Endothelial cell of umbilical vein (primary cell): ENCODE measurements around the gene MYT1. TPM values are rescaled to one million over a fixed set of nuclear protein-coding genes. Genes with fewer than 3 reads are reported as not detected.
A peak's percentile ranks its signal among the peaks of the same experiment; 100 is the strongest.

Source experiments
- BruUV-seq: library from RNA; stranded (reverse); fragments of 400-500 nt; replicated peaks from 2 replicates; lab custom pipeline; 2021; lab: Mats Ljungman, UMichigan
- CTCF ChIA-PET: fragments of 300-600, 350-600 bp; sonication (Branson Sonifier 250); formaldehyde crosslinking; loops from one replicate; lab custom pipeline; 2021; ENCODE audit warnings: antibody characterized with exemption, inconsistent platforms; lab: Charles Lee
- POLR2A ChIA-PET: fragments of 300-600, 350-600 bp; sonication (Branson Sonifier 250); formaldehyde crosslinking; loops from one replicate; lab custom pipeline; 2021; ENCODE audit warnings: antibody characterized with exemption, inconsistent platforms; lab: Charles Lee
- DNase-seq: peaks from one replicate; pipeline ENCODE4 v3.0.0-alpha.2; 2011; ENCODE audit warnings: low read depth, low spot score
- FAIRE-seq: peaks from 2 replicates; lab custom pipeline; 2011; peaks lifted over from hg19 to GRCh38; lab: Jason Lieb, UNC
- H2AFZ ChIP-seq: 2 replicates; pipeline ENCODE4 v1.6.0; 2012; ENCODE audit warnings: low read depth, low read length, control low read depth, inconsistent platforms
- H3K27ac ChIP-seq: 2 replicates; pipeline ENCODE4 v1.5.1; 2011; ENCODE audit warnings: low read depth, mild to moderate bottlenecking, control low read depth, low read length, moderate library complexity; ENCODE audit not compliant: insufficient read depth
- H3K27me3 ChIP-seq, 2 experiments: 2 replicates each; pipeline versions ENCODE4 v1.6.0 to v1.6.1; 2011; ENCODE audit warnings: low read length in 2 of 2, mixed read lengths in 1 of 2; ENCODE audit not compliant: control insufficient read depth in 2 of 2, insufficient read depth in 2 of 2
- H3K36me3 ChIP-seq, 2 experiments: 2 replicates in 1 of 2; 3 replicates in 1 of 2; pipeline ENCODE4 v1.5.1; 2011; ENCODE audit warnings: low read length in 2 of 2, mild to moderate bottlenecking in 1 of 2, moderate library complexity in 1 of 2; ENCODE audit not compliant: control insufficient read depth in 2 of 2, insufficient read depth in 2 of 2; ENCODE audit errors: extremely low read depth in 1 of 2
- H3K4me1 ChIP-seq: 3 replicates; pipeline ENCODE4 v1.5.1; 2011; ENCODE audit warnings: mild to moderate bottlenecking, low read length; ENCODE audit not compliant: control insufficient read depth, insufficient read depth; ENCODE audit errors: extremely low read depth
- H3K4me2 ChIP-seq: 2 replicates; pipeline ENCODE4 v1.6.1; 2011; ENCODE audit warnings: low read length, control low read depth, mixed read lengths; ENCODE audit not compliant: insufficient read depth
- H3K4me3 ChIP-seq, 3 experiments: fragments of 200-600 bp in 1 of 3; sonication (generic), shearing (Covaris generic) in 1 of 3; replicated peaks in 1 of 3; 2 replicates each; pipeline ENCODE4 v1.5.1; 2011 to 2016; ENCODE audit warnings: control low read depth in 3 of 3, low read length in 3 of 3, mild to moderate bottlenecking in 2 of 3, inconsistent platforms in 1 of 3, low read depth in 1 of 3, moderate library complexity in 1 of 3; ENCODE audit not compliant: insufficient read depth in 1 of 3
- H3K79me2 ChIP-seq: 2 replicates; pipeline ENCODE4 v1.6.0; 2012; ENCODE audit warnings: low read length, inconsistent platforms; ENCODE audit not compliant: control insufficient read depth, insufficient read depth
- H3K9ac ChIP-seq: replicated peaks from 2 replicates; pipeline ENCODE3; 2011; ENCODE audit warnings: low read length, control low read depth; ENCODE audit not compliant: insufficient read depth; ENCODE audit errors: extremely low read depth
- H3K9me1 ChIP-seq: replicated peaks from 3 replicates; pipeline ENCODE4 v1.6.0; 2011; ENCODE audit warnings: mild to moderate bottlenecking, low read length; ENCODE audit not compliant: control insufficient read depth, insufficient read depth; ENCODE audit errors: extremely low read depth
- H3K9me3 ChIP-seq: replicated peaks from 2 replicates; pipeline ENCODE4 v1.5.1; 2012; ENCODE audit warnings: low read length, inconsistent platforms; ENCODE audit not compliant: control insufficient read depth, insufficient read depth
- H4K20me1 ChIP-seq: replicated peaks from 2 replicates; pipeline ENCODE3; 2011; ENCODE audit warnings: mild to moderate bottlenecking, low read length; ENCODE audit not compliant: control insufficient read depth, insufficient read depth; ENCODE audit errors: extremely low read depth
- CTCF ChIP-seq, 2 donors: IDR thresholded peaks; 1 replicate in 1 of 2; 2 replicates in 1 of 2; pipeline ENCODE4 v1.5.1; 2011; ENCODE audit warnings: low read length in 2 of 2, mild to moderate bottlenecking in 2 of 2, moderate library complexity in 2 of 2, control low read depth in 1 of 2, inconsistent platforms in 1 of 2, low read depth in 1 of 2; ENCODE audit not compliant: insufficient read depth in 1 of 2; ENCODE audit errors: extremely low read depth in 1 of 2
- EZH2 ChIP-seq: IDR thresholded peaks from 2 replicates; pipeline ENCODE4 v1.6.1; 2012; ENCODE audit warnings: borderline replicate concordance, low read depth, mild to moderate bottlenecking, moderate library complexity, low read length, inconsistent platforms; ENCODE audit not compliant: severe bottlenecking
- FOS ChIP-seq: IDR thresholded peaks from 2 replicates; pipeline ENCODE4 v1.6.1; 2011; ENCODE audit warnings: mild to moderate bottlenecking, low read length, moderate library complexity, borderline replicate concordance; ENCODE audit not compliant: insufficient read depth
- GATA2 ChIP-seq: IDR thresholded peaks from 2 replicates; pipeline ENCODE4 v1.7.0; 2011; ENCODE audit warnings: low read depth, mild to moderate bottlenecking, moderate library complexity, mixed read lengths, low read length; ENCODE audit not compliant: insufficient read length, insufficient read depth
- JUN ChIP-seq: IDR thresholded peaks from 2 replicates; pipeline ENCODE4 v1.6.1; 2011; ENCODE audit warnings: borderline replicate concordance, low read depth; ENCODE audit not compliant: insufficient read length, insufficient read depth
- MAX ChIP-seq: IDR thresholded peaks from 2 replicates; pipeline ENCODE4 v1.6.1; 2011; ENCODE audit not compliant: insufficient read depth, insufficient read length
- MYC ChIP-seq: IDR thresholded peaks from one replicate; pipeline ENCODE4 v1.6.1; 2011; ENCODE audit warnings: mild to moderate bottlenecking, low read depth, low read length
- POLR2A ChIP-seq: IDR thresholded peaks from 2 replicates; pipeline ENCODE4 v1.6.1; 2012; ENCODE audit warnings: low read depth, mild to moderate bottlenecking, control low read depth, low read length
- POLR2AphosphoS5 ChIP-seq: IDR thresholded peaks from 2 replicates; pipeline ENCODE4 v1.6.1; 2012; ENCODE audit warnings: low read depth, mild to moderate bottlenecking, control low read depth, low read length, moderate library complexity; ENCODE audit not compliant: insufficient read depth
- dilution Hi-C: fragments of 300-500 bp; cut with MboI; formaldehyde crosslinking; loops from one replicate; pipeline ENCODE4 v1.15.0; 2019; ENCODE audit warnings: low sequenced_read_pairs; ENCODE audit not compliant: extremely low pct_ligation_motif_present
- intact Hi-C: fragments of 100-400 bp; cut with micrococcal nuclease; formaldehyde crosslinking; loops from one replicate; pipeline ENCODE4 v1.10.0; 2022
- polyA plus RNA-seq, 4 experiments: library from polyadenylated mRNA; depleted of rRNA in 3 of 4; stranded (reverse) in 3 of 4; unstranded in 1 of 4; fragments of >200 nt; gene quantifications; 2 replicates each; pipeline versions ENCODE4 v1.2.1 to v1.2.3, GENCODE V29; 2011 to 2012; ENCODE audit warnings: missing spikeins in 1 of 4
- total RNA-seq: library from RNA; stranded (reverse); gene quantifications from 2 replicates; pipeline ENCODE4 v1.2.3, GENCODE V29; 2021

MYT1 gene
- total and polyA plus RNA-seq, 2 donors (not counting 3 experiments of a cell fraction or from before 2014, with no cell fraction given), result not detected

- ChIA-PET CTCF (interaction anchor here (1.5 to 2.0 kb wide), 2 partner anchors 8 to 32 kb away, joined by 4 to 6 read pairs; no protein-coding TSS in a partner anchor), POLR2A (no interaction called here)
- peak overlapping the region; percentile 48 for H3K9ac ChIP-seq
- H3K4me3 ChIP-seq, result peak overlapping the region; percentile 41 to 86 (median 57)
- TSS peak; percentile 86 for BruUV-seq
- dilution Hi-C loops (no loop called here), intact Hi-C loops (no loop called here)
- peak overlapping the region; percentile 65 for H3K4me2 ChIP-seq
- peak overlapping the region; percentile 10 for H3K27ac ChIP-seq
- H2AFZ ChIP-seq, result peak overlapping the region; percentile 79
- H3K27me3 ChIP-seq, result peaks cover 4 to 12% of the 10 kb centered on the region in 2 experiments
- peaks cover 15% of the 10 kb centered on the region for H3K79me2 ChIP-seq
- H4K20me1 ChIP-seq, result no peaks in the 10 kb centered on the region
- H3K9me1 ChIP-seq, result no peaks in the 10 kb centered on the region
- TF ChIP-seq GATA2 (no peak), CTCF (IDR thresholded peaks at IDR 0.05; ENCODE audit: extremely low read depth in 1 of 2, insufficient read depth in 1 of 2, low read depth in 1 of 2, low read length in 2 of 2) (no peak), JUN (no peak), MAX (no peak), FOS (no peak), EZH2 (no peak), MYC (no peak), POLR2A (no peak), POLR2AphosphoS5 (no peak)
- H3K9me3 ChIP-seq, result no peaks in the 10 kb centered on the region
- DNase-seq (no peak), FAIRE-seq (no peak)
- peaks cover 14% of the 10 kb centered on the region for H3K4me1 ChIP-seq
- H3K36me3 ChIP-seq, result no peaks in the 10 kb centered on the region
Measured at GRCh38 chr20:64254571-64255360, 90.5 kb downstream of the MYT1 start.
